Activated naive CD4-positive, alpha-beta T cell treated with anti-CD3 and anti-CD28 coated beads, Interleukin-2, amount 50 U/mL, for 24 hours (primary cell): Measurements from ENCODE around the gene DNAJC18.

ENCODE experiments used
- H3K27ac Mint-ChIP-seq: one replicate; pipeline ENCODE4 v1.8.0; 2021; ENCODE audit warnings: mild to moderate bottlenecking, mixed read lengths
- H3K27me3 Mint-ChIP-seq: one replicate; pipeline ENCODE4 v1.8.0; 2021; ENCODE audit warnings: mixed read lengths
- H3K36me3 Mint-ChIP-seq: one replicate; pipeline ENCODE4 v1.8.0; 2021; ENCODE audit warnings: mixed read lengths
- H3K4me1 Mint-ChIP-seq: one replicate; pipeline ENCODE4 v1.8.0; 2021; ENCODE audit warnings: mixed read lengths
- H3K4me3 Mint-ChIP-seq: one replicate; pipeline ENCODE4 v1.8.0; 2021; ENCODE audit warnings: mild to moderate bottlenecking, mixed read lengths
- H3K9me3 Mint-ChIP-seq: one replicate; pipeline ENCODE4 v1.8.0; 2021; ENCODE audit warnings: mixed read lengths

Gene DNAJC18

GRCh38 chr5:139404484-139404840, 34.9 kb downstream of the DNAJC18 start:
- Mint-ChIP-seq H3K4me3 (peak overlapping the region; percentile 94), H3K27ac (peak overlapping the region; percentile 99), H3K36me3 (no peaks in the 10 kb centered on the region), H3K4me1 (peaks cover 34% of the 10 kb centered on the region), H3K9me3 (no peaks in the 10 kb centered on the region), H3K27me3 (no peaks in the 10 kb centered on the region)

GRCh38 chr5:139403787-139404483, 35.4 kb downstream of the DNAJC18 start, which contains the start of gene SPATA24:
Gene SPATA24 (minus strand): TSS chr5:139404089. CDS start chr5:139404060, 29 bp downstream.
- Mint-ChIP-seq H3K36me3 (no peaks in the 10 kb centered on the region), H3K27ac (peak within 1 kb of the TSS; percentile 99), H3K27me3 (no peaks in the 10 kb centered on the region), H3K4me1 (peaks cover 34% of the 10 kb centered on the region), H3K4me3 (peak within 1 kb of the TSS; percentile 94), H3K9me3 (no peaks in the 10 kb centered on the region)

DNA sequence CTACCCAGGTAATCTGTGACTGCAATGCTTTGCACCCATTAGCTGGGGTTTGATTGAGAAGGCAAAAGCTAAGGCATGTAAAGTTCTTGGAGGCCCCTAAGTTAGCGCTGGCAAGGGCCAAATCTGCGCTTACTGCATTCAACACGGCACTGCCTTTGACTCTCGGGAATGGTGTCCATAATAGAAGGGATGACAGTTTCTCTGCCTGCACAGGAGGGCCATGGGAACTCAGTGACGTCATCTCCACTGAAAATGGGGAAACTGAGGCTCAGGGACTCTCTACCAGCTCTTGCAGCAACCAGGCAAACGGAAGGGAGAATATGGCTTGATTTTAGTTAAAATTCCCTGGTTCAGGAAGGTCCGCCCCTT, 35.9 kb downstream of the DNAJC18 start:
- Mint-ChIP-seq H3K4me1 (peaks cover 34% of the 10 kb centered on the region), H3K9me3 (no peaks in the 10 kb centered on the region), H3K27ac (peak overlapping the region; percentile 99), H3K4me3 (peak overlapping the region; percentile 94), H3K36me3 (no peaks in the 10 kb centered on the region), H3K27me3 (no peaks in the 10 kb centered on the region)

- no peaks in the 10 kb centered on the region for H3K36me3 Mint-ChIP-seq
- no peaks in the 10 kb centered on the region for H3K9me3 Mint-ChIP-seq
- H3K4me1 Mint-ChIP-seq: peaks cover 30% of the 10 kb centered on the region
- peak overlapping the region; percentile 94 for H3K4me3 Mint-ChIP-seq
- H3K27me3 Mint-ChIP-seq: no peaks in the 10 kb centered on the region
- peak overlapping the region; percentile 99 for H3K27ac Mint-ChIP-seq
These were observed 36.7 kb downstream of the DNAJC18 start for GRCh38 chr5:139402561-139403158.

GRCh38 chr5:139401546-139401945, 37.8 kb downstream of the DNAJC18 start:
- H3K4me1 Mint-ChIP-seq: peaks cover 24% of the 10 kb centered on the region
- no peaks in the 10 kb centered on the region for H3K9me3 Mint-ChIP-seq
- H3K27ac Mint-ChIP-seq: no peak overlapping the region
- H3K4me3 Mint-ChIP-seq: no peak overlapping the region
- no peaks in the 10 kb centered on the region for H3K36me3 Mint-ChIP-seq
- no peaks in the 10 kb centered on the region for H3K27me3 Mint-ChIP-seq

DNA sequence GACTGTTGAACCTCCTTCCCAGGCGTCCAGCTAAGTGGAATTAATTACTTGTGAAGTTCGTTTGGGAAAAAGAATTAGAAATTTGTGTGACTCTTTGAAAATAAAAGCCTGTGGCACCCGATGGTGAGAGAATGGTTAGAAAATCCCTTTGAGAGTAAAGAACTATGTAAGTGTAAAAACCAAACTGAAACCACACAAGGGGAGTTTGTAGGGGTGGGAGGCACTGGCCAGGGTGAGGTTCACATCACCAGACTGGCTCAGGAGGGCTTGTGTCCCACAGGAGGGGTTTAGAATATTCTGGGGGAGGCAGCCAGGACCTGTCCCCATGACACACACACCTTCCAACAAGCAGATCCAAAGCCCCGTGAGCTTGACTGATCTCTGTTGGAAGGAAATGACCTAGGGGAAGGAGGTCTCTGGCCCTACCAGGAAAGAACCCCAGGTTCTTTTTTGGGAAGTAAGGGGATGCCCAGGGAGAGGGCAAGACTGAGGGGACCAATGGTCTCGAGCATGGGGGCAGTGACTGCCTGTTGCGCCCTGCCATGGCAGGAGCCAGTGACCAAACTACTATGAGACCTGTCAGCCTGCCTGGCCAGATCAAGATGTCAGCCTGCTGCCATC, 39.7 kb downstream of the DNAJC18 start:
- no peaks in the 10 kb centered on the region for H3K9me3 Mint-ChIP-seq
- H3K4me1 Mint-ChIP-seq: peaks cover 23% of the 10 kb centered on the region
- H3K27me3 Mint-ChIP-seq: no peaks in the 10 kb centered on the region
- H3K36me3 Mint-ChIP-seq: no peaks in the 10 kb centered on the region
- no peak overlapping the region for H3K27ac Mint-ChIP-seq
- H3K4me3 Mint-ChIP-seq: no peak overlapping the region

DNA sequence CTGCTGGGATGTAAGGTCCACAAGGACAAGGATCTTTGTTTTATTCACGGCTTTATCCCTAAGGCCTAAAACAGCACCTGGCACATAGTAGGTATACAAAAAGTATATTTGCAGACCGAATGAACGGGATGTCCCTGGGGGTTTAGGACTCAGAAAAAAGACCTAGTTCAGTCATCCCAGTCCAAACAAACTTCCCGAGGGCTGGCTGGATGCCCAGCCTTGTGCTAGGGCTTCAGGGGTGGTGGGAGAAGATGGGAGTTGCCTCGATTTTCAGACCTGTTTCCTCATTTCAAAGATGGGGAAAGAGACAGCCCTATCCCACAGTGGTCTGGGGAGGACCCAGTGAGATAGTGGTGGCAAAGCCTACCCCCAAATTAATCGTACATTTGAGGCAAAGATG, 41.4 kb downstream of the DNAJC18 start:
- H3K9me3 Mint-ChIP-seq: no peaks in the 10 kb centered on the region
- H3K4me3 Mint-ChIP-seq: no peak overlapping the region
- no peak overlapping the region for H3K27ac Mint-ChIP-seq
- H3K27me3 Mint-ChIP-seq: no peaks in the 10 kb centered on the region
- peaks cover 14% of the 10 kb centered on the region for H3K4me1 Mint-ChIP-seq
- H3K36me3 Mint-ChIP-seq: no peaks in the 10 kb centered on the region

GRCh38 chr5:139396691-139397090, 42.6 kb downstream of the DNAJC18 start:
- no peak overlapping the region for H3K27ac Mint-ChIP-seq
- no peaks in the 10 kb centered on the region for H3K9me3 Mint-ChIP-seq
- peaks cover 13% of the 10 kb centered on the region for H3K4me1 Mint-ChIP-seq
- no peaks in the 10 kb centered on the region for H3K36me3 Mint-ChIP-seq
- no peak overlapping the region for H3K4me3 Mint-ChIP-seq
- H3K27me3 Mint-ChIP-seq: no peaks in the 10 kb centered on the region

DNA sequence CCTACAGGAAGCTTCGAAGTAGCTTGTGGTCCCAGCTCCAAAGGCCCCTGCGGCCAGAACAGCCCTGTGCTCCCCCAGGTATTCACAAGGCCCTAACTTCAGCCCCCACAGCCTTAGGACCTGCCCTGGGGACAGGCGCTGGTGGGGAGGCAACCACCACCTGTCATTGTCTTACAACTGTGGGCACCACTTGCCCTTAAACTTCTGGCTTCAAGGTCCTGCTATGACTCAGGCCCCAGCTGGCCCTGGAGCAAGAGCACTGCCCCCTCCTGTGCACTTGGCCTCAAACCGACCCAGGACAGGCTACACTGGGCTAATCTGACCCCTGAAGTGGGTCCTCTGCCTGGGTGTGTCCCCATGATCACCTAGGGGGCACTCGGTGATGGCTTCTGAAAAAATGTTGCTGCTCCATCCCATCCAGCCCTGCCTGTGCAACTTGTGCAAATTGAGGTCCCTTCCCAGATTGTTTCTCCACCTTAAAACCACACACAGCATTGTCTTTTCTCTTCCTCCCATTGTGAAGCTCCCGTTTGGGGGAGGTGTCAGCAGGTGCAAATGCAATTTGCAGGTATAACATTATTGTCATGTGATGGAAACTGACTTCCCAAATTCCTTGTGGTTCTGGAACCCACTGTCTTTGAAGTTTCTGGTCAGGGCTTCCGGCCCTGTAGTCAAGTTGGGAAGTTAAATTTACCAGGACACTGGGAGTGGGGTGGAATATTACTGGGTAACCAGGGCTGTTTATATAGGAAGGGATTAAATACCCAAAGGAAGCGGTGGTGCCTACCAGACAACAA, 43.3 kb downstream of the DNAJC18 start:
- H3K9me3 Mint-ChIP-seq: no peaks in the 10 kb centered on the region
- H3K36me3 Mint-ChIP-seq: no peaks in the 10 kb centered on the region
- peaks cover 19% of the 10 kb centered on the region for H3K4me1 Mint-ChIP-seq
- no peaks in the 10 kb centered on the region for H3K27me3 Mint-ChIP-seq
- H3K27ac Mint-ChIP-seq: no peak overlapping the region
- H3K4me3 Mint-ChIP-seq: no peak overlapping the region

- Mint-ChIP-seq H3K9me3 (no peaks in the 10 kb centered on the region), H3K4me1 (peaks cover 29% of the 10 kb centered on the region), H3K36me3 (no peaks in the 10 kb centered on the region), H3K27ac (no peak within 1 kb of the TSS), H3K4me3 (peak within 1 kb of the TSS; percentile 91), H3K27me3 (no peaks in the 10 kb centered on the region)
These were observed 44.4 kb downstream of the DNAJC18 start, which contains the start of gene PROB1 for GRCh38 chr5:139394654-139395566. Gene PROB1 (minus strand): TSS chr5:139395104. CDS start chr5:139395081, 23 bp downstream.

- H3K36me3 Mint-ChIP-seq: no peaks in the 10 kb centered on the region
- no peaks in the 10 kb centered on the region for H3K9me3 Mint-ChIP-seq
- H3K27ac Mint-ChIP-seq: no peak overlapping the region
- H3K4me3 Mint-ChIP-seq: peak overlapping the region; percentile 91
- H3K27me3 Mint-ChIP-seq: no peaks in the 10 kb centered on the region
- H3K4me1 Mint-ChIP-seq: peaks cover 36% of the 10 kb centered on the region
These were observed 45.1 kb downstream of the DNAJC18 start for GRCh38 chr5:139394123-139394653.

DNA sequence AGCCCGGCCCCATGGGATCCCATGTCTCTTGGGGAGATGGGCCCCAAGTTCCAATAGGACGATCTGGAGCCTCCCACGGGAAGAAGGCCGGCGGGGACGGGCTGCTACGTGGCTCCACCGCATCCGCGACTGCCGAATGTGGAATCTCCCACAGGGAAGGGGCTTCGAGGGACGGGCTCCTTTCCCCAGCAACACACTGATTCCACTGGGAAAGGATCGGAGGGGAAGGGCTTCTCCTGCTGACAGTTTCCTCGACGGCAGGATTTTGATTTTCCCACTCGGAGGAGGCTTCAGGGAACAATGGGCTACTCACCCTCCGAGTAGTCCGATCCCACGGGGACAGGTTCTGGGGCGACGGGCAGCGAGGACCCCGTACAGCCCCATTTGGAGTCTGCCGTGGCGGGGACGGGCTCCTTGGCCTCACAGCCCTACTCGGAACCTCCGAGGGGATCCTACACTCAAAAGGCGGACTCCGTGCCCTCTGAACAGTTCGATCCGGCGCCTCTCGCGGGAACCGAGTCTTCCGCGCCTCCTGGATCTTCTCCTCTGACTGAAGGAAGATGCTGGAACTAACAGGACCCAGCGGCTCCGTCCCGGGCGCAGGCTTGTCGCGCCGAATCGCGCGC, 45.7 kb downstream of the DNAJC18 start:
- H3K4me1 Mint-ChIP-seq: peaks cover 37% of the 10 kb centered on the region
- no peaks in the 10 kb centered on the region for H3K27me3 Mint-ChIP-seq
- H3K4me3 Mint-ChIP-seq: peak overlapping the region; percentile 91
- H3K36me3 Mint-ChIP-seq: no peaks in the 10 kb centered on the region
- H3K27ac Mint-ChIP-seq: no peak overlapping the region
- H3K9me3 Mint-ChIP-seq: no peaks in the 10 kb centered on the region

- H3K36me3 Mint-ChIP-seq: no peaks in the 10 kb centered on the region
- H3K9me3 Mint-ChIP-seq: no peaks in the 10 kb centered on the region
- peak overlapping the region; percentile 91 for H3K4me3 Mint-ChIP-seq
- no peaks in the 10 kb centered on the region for H3K27me3 Mint-ChIP-seq
- peaks cover 37% of the 10 kb centered on the region for H3K4me1 Mint-ChIP-seq
- peak overlapping the region; percentile 79 for H3K27ac Mint-ChIP-seq
These were observed 46.4 kb downstream of the DNAJC18 start for GRCh38 chr5:139392678-139393496.

DNA sequence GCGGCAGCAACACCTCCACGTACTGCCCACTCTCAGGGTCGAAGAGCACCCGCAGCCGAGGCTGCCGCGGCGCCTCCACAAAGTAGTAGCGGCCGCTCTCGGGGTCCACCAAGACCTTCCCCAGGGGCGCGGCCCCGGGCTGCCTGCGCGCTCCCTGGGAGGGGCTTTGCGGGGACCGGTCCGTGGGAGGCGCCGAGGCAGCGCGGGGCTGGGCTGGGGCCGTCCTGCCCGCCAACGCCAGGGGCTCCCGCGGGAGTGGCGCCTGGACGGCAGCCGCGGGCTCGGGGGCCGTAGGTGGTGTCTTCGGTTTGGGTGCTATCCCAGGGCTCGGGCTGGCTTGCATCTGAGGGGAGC, 47.0 kb downstream of the DNAJC18 start:
- Mint-ChIP-seq H3K27ac (no peak overlapping the region), H3K36me3 (no peaks in the 10 kb centered on the region), H3K4me1 (peaks cover 37% of the 10 kb centered on the region), H3K9me3 (no peaks in the 10 kb centered on the region), H3K27me3 (no peaks in the 10 kb centered on the region), H3K4me3 (no peak overlapping the region)
